GM20000 (cell line): ENCODE data around the gene CDT1.

ENCODE experiments used
- DNase-seq: peaks from one replicate; pipeline ENCODE4 v3.0.0; 2012; ENCODE audit warnings: low spot score
- CTCF ChIP-seq: IDR thresholded peaks from 2 replicates; pipeline ENCODE4 v1.5.1; 2012; ENCODE audit warnings: mild to moderate bottlenecking, control low read depth; ENCODE audit errors: extremely low read depth, missing control alignments

Gene CDT1

DNA sequence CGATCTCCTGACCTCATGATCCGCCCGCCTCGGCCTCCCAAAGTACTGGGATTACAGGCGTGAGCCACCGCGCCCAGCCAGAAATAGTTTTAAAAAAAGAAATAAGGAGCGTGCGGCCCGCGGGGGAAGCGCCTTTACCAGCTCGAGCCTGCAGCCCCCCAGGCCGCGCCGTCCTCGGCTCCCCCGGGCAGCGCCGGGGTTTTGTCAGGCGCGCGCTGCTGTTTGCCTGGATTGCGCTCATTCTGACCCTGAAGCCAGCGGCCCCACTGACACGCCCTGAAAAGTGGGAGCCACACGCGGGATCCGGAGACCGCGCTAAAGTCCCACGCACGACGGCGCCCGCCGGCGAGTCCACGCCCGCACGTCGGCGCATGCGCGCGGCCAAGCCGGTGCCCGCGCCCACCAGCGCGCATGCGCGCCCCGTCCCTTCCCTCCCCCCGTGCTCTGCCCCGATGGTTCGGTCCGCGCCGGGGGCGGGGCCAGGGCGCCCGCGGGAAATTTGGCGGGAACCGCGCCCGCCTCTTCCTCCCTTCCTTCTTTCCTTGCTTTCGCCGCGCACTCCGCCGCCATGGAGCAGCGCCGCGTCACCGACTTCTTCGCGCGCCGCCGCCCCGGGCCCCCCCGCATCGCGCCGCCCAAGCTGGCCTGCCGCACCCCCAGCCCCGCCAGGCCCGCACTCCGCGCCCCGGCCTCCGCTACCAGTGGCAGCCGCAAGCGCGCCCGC lies at the start of gene CDT1:
Gene CDT1 (plus strand): TSS at position 526 of the 724 bp plus-strand sequence. CDS start 43 bp downstream, at position 569.
- TF ChIP-seq CTCF = no peak
- peak; percentile 100 for DNase-seq

DNA sequence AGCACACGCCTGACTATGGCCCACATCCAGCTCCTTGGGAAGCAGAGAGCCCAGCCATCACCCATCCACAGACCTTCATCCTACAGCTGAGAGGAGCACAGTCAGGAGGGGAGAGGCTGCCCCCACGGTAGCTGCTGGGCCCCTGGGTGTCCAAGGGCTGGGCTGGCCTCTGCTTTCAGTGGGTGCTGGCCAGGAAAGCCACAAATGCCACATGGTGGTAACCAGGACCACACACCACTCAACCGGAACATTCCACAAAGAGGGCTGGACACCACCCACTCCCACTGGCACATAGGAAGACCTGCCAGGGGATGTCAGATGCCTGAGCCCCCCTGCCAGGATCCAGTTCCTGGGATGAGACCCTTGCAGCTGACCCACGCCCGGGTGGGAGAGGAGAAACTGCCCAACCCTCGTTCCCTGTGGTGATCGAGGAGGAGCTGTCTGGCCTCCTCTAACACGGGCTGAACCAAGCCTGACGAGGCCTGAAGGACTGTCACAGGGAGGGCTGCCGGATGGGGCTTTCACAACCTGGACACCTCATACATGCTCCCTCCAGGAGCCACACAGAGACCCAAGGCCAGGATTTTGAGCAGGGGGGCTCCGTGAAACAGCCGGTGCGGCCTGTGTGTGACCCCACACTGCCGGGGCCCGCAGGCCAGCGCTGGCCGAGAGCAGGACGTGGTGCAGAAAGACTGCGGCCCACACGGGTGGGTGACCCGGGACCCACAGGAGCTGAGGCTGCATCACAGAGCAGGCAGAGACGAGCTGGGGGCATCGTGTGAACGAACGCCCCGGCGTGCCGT lies 49.3 kb upstream of the CDT1 start:
- no peak for TF ChIP-seq CTCF
- DNase-seq = no peak

- DNase-seq = peak; percentile 66
Measured at GRCh38 chr16:88754912-88755744, 48.5 kb upstream of the CDT1 start.

DNA sequence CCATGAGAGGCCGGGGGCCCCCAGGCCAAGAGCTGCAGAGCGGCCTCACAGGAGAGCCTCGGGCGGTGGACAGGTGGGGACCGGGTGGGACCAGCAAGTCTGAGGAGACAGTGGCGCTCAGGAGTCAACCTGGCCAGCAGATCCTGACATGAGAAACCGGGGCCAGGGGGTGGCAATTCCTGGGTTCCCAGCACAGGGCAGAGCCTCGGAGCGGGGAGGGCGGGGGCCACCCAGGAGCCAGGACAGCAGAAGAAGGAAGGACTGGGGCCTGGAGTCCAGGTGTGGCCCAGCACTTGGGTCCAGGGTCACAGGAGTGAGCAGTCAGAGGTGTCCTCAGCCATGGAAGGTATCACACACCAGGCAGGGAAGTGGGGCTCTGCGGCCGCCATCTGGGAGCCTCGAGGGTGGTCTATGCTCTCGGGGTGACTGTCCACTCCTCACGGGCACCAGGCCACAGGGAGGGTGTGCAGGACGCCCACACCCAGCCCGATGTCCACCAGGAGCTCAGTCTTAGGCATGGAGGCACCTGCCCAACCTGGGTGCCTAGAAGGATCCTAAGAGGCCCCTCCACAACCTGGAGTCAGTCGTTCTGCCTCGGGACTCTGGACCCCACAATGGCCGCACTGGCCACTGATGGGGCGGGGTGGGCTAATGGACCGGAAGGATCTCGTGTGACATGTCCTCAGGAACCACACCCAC lies 47.7 kb upstream of the CDT1 start:
- no peak for DNase-seq
- no peak for TF ChIP-seq CTCF

More at GRCh38 chr16:88754912-88755744, 48.5 kb upstream of the CDT1 start:
- TF ChIP-seq CTCF = no peak

GRCh38 chr16:88758227-88758943 lies 45.2 kb upstream of the CDT1 start:
- no peak for DNase-seq
- TF ChIP-seq CTCF = no peak

- no peak for DNase-seq
Measured at GRCh38 chr16:88758944-88759244, 44.7 kb upstream of the CDT1 start.

More at GRCh38 chr16:88758944-88759244, 44.7 kb upstream of the CDT1 start:
- no peak for TF ChIP-seq CTCF
